HFFc6 (cell line): ENCODE measurements around the gene MGAT1. TPM values are rescaled to one million over a fixed set of nuclear protein-coding genes. Genes with fewer than 3 reads are reported as not detected.

Experiments
- DNase-seq: peaks from one replicate; pipeline ENCODE4 v3.0.0-alpha.2; 2018
- H3K27ac Mint-ChIP-seq: 2 replicates; pipeline ENCODE4 v1.8.0; 2020; ENCODE audit warnings: mild to moderate bottlenecking, mixed read lengths
- H3K27me3 Mint-ChIP-seq: 2 replicates; pipeline ENCODE4 v1.8.0; 2021; ENCODE audit warnings: mild to moderate bottlenecking, moderate library complexity, mixed read lengths; ENCODE audit not compliant: insufficient read depth
- H3K36me3 Mint-ChIP-seq: 2 replicates; pipeline ENCODE4 v1.8.0; 2021; ENCODE audit warnings: low read depth, mixed read lengths
- H3K4me1 Mint-ChIP-seq: 2 replicates; pipeline ENCODE4 v1.8.0; 2020; ENCODE audit warnings: low read depth, mixed read lengths
- H3K4me3 Mint-ChIP-seq: 2 replicates; pipeline ENCODE4 v1.8.0; 2020; ENCODE audit warnings: mild to moderate bottlenecking, moderate library complexity, mixed read lengths
- H3K9me3 Mint-ChIP-seq: 2 replicates; pipeline ENCODE4 v1.8.0; 2020; ENCODE audit warnings: mild to moderate bottlenecking, mixed read lengths
- CTCF ChIP-seq: fragments of 200-600 bp; sonication (generic); IDR thresholded peaks from 2 replicates; pipeline ENCODE4 v1.5.0; 2021; ENCODE audit warnings: antibody characterized with exemption, mild to moderate bottlenecking
- total RNA-seq, 6 experiments: library from RNA; stranded (reverse); fragmentation: NEBNext Ultra II Directional; extraction: Animal tissue kit (Norgen Biotek cat#: 25700); gene quantifications; 2 replicates in 1 of 6; 3 replicates in 5 of 6; pipeline ENCODE4 v1.2.3, GENCODE V29; 2021

MGAT1 gene
- total RNA-seq, 6 experiments from 2014 or later, result 188 to 220 (median 206) TPM

- H3K27me3 Mint-ChIP-seq, result peaks cover 8% of the 10 kb centered on the region
Measured at GRCh38 chr5:180785794-180786221, 16.8 kb downstream of the MGAT1 start.

GRCh38 chr5:180785121-180785781, 17.4 kb downstream of the MGAT1 start:
- H3K36me3 Mint-ChIP-seq, result peaks cover 4% of the 10 kb centered on the region; the same call in 1 of the 2 replicates
- peak; percentile 92 for DNase-seq
- TF ChIP-seq CTCF, result no peak
- peaks cover 11% of the 10 kb centered on the region for H3K27me3 Mint-ChIP-seq
- peak overlapping the region; percentile 80 for H3K4me3 Mint-ChIP-seq
- peaks cover 61% of the 10 kb centered on the region for H3K4me1 Mint-ChIP-seq
- peak overlapping the region; percentile 93 for H3K27ac Mint-ChIP-seq
- H3K9me3 Mint-ChIP-seq, result no peaks in the 10 kb centered on the region

More at GRCh38 chr5:180785794-180786221, 16.8 kb downstream of the MGAT1 start:
- peaks cover 4% of the 10 kb centered on the region; the same call in 1 of the 2 replicates for H3K36me3 Mint-ChIP-seq
- peaks cover 61% of the 10 kb centered on the region for H3K4me1 Mint-ChIP-seq
- peak overlapping the region; percentile 80 for H3K4me3 Mint-ChIP-seq
- peak overlapping the region; percentile 93 for H3K27ac Mint-ChIP-seq
- TF ChIP-seq CTCF, result no peak
- DNase-seq, result peak; percentile 65
- no peaks in the 10 kb centered on the region for H3K9me3 Mint-ChIP-seq

- peaks cover under 1% of the 10 kb centered on the region; the same call in 1 of the 2 replicates for H3K36me3 Mint-ChIP-seq
- DNase-seq, result peak; percentile 90
- peak overlapping the region; percentile 93 for H3K27ac Mint-ChIP-seq
- no peaks in the 10 kb centered on the region for H3K9me3 Mint-ChIP-seq
- peak; percentile 80 for TF ChIP-seq CTCF
- H3K4me3 Mint-ChIP-seq, result peak overlapping the region; percentile 80
- H3K27me3 Mint-ChIP-seq, result peaks cover 11% of the 10 kb centered on the region
- peaks cover 61% of the 10 kb centered on the region for H3K4me1 Mint-ChIP-seq
Measured at GRCh38 chr5:180784497-180785097, 18.0 kb downstream of the MGAT1 start.

GRCh38 chr5:180783340-180784052, 19.1 kb downstream of the MGAT1 start:
- peaks cover 11% of the 10 kb centered on the region for H3K27me3 Mint-ChIP-seq

More at GRCh38 chr5:180783340-180784052, 19.1 kb downstream of the MGAT1 start:
- peaks cover 61% of the 10 kb centered on the region for H3K4me1 Mint-ChIP-seq
- peak overlapping the region; percentile 17; the same call in 1 of the 2 replicates for H3K27ac Mint-ChIP-seq
- H3K4me3 Mint-ChIP-seq, result no peak overlapping the region
- DNase-seq, result no peak
- H3K9me3 Mint-ChIP-seq, result no peaks in the 10 kb centered on the region
- no peak for TF ChIP-seq CTCF
- no peaks in the 10 kb centered on the region; the same call in 1 of the 2 replicates for H3K36me3 Mint-ChIP-seq
